Fibroblast of lung (primary cell): ENCODE measurements around the gene PTGS1.

ENCODE experiments used
- CTCF ChIP-seq, 2 donors: IDR thresholded peaks in 1 of 2; conservative IDR thresholded peaks in 1 of 2; 1 replicate in 1 of 2; 2 replicates in 1 of 2; pipeline ENCODE4 v1.5.1; 2011 to 2012; ENCODE audit warnings: low read length in 2 of 2, control low read depth in 1 of 2, inconsistent platforms in 1 of 2, low read depth in 1 of 2, mild to moderate bottlenecking in 1 of 2
- EZH2 ChIP-seq: IDR thresholded peaks from 2 replicates; pipeline ENCODE4 v1.5.1; 2012; ENCODE audit warnings: low read length, control low read depth, mild to moderate bottlenecking; ENCODE audit errors: missing control alignments

- TF ChIP-seq CTCF (conservative IDR thresholded peaks at IDR 0.05 in 1 of 2, IDR thresholded peaks at IDR 0.05 in 1 of 2; ENCODE audit: low read depth in 1 of 2, low read length in 2 of 2) (peak; percentile 95 to 97), EZH2 (no peak)
Observed at GRCh38 chr9:122350577-122351355, 20.1 kb upstream of the PTGS1 start.
